MM.1S (cell line): Measurements from ENCODE around the gene L1CAM.

Experiments
- DNase-seq: peaks from one replicate; pipeline ENCODE4 v3.0.0-alpha.2; 2015
- H2AFZ ChIP-seq: fragments of 300-600 bp; sonication (generic); 2 replicates; pipeline ENCODE4 v1.6.0; 2016; ENCODE audit warnings: antibody characterized with exemption, low read length
- H3F3A ChIP-seq: fragments of 300-600 bp; sonication (generic); 2 replicates; pipeline ENCODE4 v1.6.1; 2016; ENCODE audit warnings: mild to moderate bottlenecking, antibody characterized with exemption, low read length, moderate library complexity, mixed read lengths; ENCODE audit not compliant: insufficient read depth
- H3K27ac ChIP-seq: fragments of 300-600 bp; sonication (generic); 2 replicates; pipeline ENCODE4 v1.5.1; 2016; ENCODE audit warnings: mild to moderate bottlenecking, low read length
- H3K27me3 ChIP-seq: fragments of 300-600 bp; sonication (generic); replicated peaks from 2 replicates; pipeline ENCODE4 v1.6.0; 2016; ENCODE audit warnings: low read length; ENCODE audit not compliant: insufficient read depth
- H3K36me3 ChIP-seq: fragments of 300-600 bp; sonication (generic); replicated peaks from 2 replicates; pipeline ENCODE4 v1.6.1; 2016; ENCODE audit warnings: mild to moderate bottlenecking, low read length, mixed read lengths; ENCODE audit not compliant: insufficient read depth
- H3K4me1 ChIP-seq: fragments of 300-600 bp; sonication (generic); 2 replicates; pipeline ENCODE4 v1.6.1; 2016; ENCODE audit warnings: low read length, mixed read lengths
- H3K4me2 ChIP-seq: fragments of 300-600 bp; sonication (generic); 2 replicates; pipeline ENCODE4 v1.6.0; 2016; ENCODE audit warnings: low read depth, low read length
- H3K4me3 ChIP-seq: fragments of 300-600 bp; sonication (generic); 2 replicates; pipeline ENCODE4 v1.5.1; 2016; ENCODE audit warnings: low read length, mixed read lengths
- H3K79me2 ChIP-seq: fragments of 300-600 bp; sonication (generic); 2 replicates; pipeline ENCODE4 v1.6.1; 2016; ENCODE audit warnings: mixed run types, low read length, mixed read lengths
- H3K9ac ChIP-seq: fragments of 300-600 bp; sonication (generic); 2 replicates; pipeline ENCODE4 v1.6.1; 2016; ENCODE audit warnings: low read length, mixed read lengths
- H3K9me2 ChIP-seq: fragments of 300-600 bp; sonication (generic); replicated peaks from 2 replicates; pipeline ENCODE4 v1.6.1; 2016; ENCODE audit warnings: mild to moderate bottlenecking, low read length, mixed read lengths; ENCODE audit not compliant: insufficient read depth
- H3K9me3 ChIP-seq: fragments of 300-600 bp; sonication (generic); replicated peaks from 2 replicates; pipeline ENCODE4 v1.6.1; 2016; ENCODE audit warnings: mild to moderate bottlenecking, low read length, mixed read lengths; ENCODE audit not compliant: insufficient read depth
- H4K20me1 ChIP-seq: fragments of 300-600 bp; sonication (generic); 2 replicates; pipeline ENCODE4 v1.6.1; 2016; ENCODE audit warnings: mild to moderate bottlenecking, low read length, moderate library complexity, mixed read lengths; ENCODE audit not compliant: insufficient read depth
- EZH2 ChIP-seq: fragments of 300-600 bp; sonication (generic); optimal IDR thresholded peaks from 2 replicates; pipeline ENCODE3; 2017; ENCODE audit warnings: low read depth, mild to moderate bottlenecking, antibody characterized with exemption, low read length, mixed read lengths
- EZH2phosphoT487 ChIP-seq: fragments of 300-600 bp; sonication (generic); IDR thresholded peaks from 2 replicates; pipeline ENCODE4 v1.6.1; 2018; ENCODE audit warnings: antibody characterized with exemption, low read length
- TF ChIP-seq, protein P1 (sequence below): fragments of 300-600 bp; sonication (generic); IDR thresholded peaks from 2 replicates; pipeline ENCODE4 v1.5.1; 2016; ENCODE audit warnings: antibody characterized with exemption, low read length, mixed read lengths

Gene L1CAM

DNA sequence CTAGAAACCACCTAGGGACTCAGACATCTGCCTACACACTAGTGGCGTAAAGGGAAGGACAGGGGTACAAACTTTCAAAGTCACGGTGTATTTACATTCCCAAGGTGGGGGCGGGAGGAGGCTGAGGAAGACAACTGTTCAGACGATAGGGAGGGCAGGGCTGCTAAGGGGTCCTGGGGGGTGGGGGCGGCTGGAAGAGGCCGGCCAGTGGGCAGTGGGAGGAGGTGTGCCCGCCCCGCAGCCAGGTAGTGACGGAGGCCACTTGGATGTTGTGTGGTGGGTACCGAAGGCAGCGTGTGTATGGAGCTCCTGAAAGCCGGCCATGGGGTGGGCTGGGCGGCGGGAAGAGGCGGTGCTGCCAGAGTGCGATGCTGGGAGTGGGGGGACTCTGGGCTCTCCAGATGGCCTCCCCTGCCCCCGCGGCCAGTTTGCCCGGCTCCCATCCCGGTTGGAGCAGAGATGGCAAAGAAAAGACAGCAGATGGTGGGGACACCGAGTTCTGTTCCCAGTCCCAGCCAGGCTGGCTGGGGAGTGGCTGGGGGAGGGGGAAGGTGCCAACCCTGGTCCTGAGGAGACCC lies 24.2 kb downstream of the L1CAM start:
- Histone ChIP-seq H3K36me3 (no peaks in the 10 kb centered on the region), H2AFZ (no peak overlapping the region), H4K20me1 (no peaks in the 10 kb centered on the region), H3K9me2 (no peaks in the 10 kb centered on the region), H3K27ac (no peak overlapping the region), H3K79me2 (no peaks in the 10 kb centered on the region), H3K4me1 (no peaks in the 10 kb centered on the region), H3K4me3 (no peak overlapping the region), H3K4me2 (no peak overlapping the region), H3K27me3 (peaks cover 67% of the 10 kb centered on the region), H3K9me3 (no peaks in the 10 kb centered on the region), H3K9ac (no peak overlapping the region), H3F3A (no peaks in the 10 kb centered on the region)
- TF ChIP-seq, protein P1, sequence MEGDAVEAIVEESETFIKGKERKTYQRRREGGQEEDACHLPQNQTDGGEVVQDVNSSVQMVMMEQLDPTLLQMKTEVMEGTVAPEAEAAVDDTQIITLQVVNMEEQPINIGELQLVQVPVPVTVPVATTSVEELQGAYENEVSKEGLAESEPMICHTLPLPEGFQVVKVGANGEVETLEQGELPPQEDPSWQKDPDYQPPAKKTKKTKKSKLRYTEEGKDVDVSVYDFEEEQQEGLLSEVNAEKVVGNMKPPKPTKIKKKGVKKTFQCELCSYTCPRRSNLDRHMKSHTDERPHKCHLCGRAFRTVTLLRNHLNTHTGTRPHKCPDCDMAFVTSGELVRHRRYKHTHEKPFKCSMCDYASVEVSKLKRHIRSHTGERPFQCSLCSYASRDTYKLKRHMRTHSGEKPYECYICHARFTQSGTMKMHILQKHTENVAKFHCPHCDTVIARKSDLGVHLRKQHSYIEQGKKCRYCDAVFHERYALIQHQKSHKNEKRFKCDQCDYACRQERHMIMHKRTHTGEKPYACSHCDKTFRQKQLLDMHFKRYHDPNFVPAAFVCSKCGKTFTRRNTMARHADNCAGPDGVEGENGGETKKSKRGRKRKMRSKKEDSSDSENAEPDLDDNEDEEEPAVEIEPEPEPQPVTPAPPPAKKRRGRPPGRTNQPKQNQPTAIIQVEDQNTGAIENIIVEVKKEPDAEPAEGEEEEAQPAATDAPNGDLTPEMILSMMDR, result no peak
- TF ChIP-seq EZH2 (no peak), EZH2phosphoT487 (no peak)
- no peak for DNase-seq

DNA sequence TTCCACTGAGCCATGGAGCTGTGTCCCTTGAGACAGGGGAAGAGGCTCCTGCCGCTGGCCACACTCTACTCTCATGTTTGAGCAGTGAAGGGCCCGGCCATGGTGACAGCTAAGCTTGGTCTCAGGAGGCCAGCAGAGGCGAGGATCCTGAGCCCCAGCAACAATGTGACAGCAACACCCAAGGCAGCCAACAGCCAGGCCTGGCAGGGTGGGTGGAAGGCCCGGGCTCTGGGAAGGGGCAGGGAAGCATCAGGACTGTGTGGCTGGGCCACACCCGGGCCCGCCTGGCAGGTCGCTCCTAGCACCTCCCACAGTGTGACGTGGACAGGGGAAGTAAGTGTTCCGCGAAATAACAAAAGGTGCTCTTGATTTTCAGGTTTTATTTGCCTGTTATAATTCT lies 24.8 kb downstream of the L1CAM start:
- H3K4me1 ChIP-seq, result no peaks in the 10 kb centered on the region
- peaks cover 66% of the 10 kb centered on the region for H3K27me3 ChIP-seq
- no peak overlapping the region for H3K9ac ChIP-seq
- no peak overlapping the region for H3K4me2 ChIP-seq
- H2AFZ ChIP-seq, result no peak overlapping the region
- no peaks in the 10 kb centered on the region for H3K79me2 ChIP-seq
- no peak for DNase-seq
- no peaks in the 10 kb centered on the region for H3K9me2 ChIP-seq
- H3K9me3 ChIP-seq, result no peaks in the 10 kb centered on the region
- H3K27ac ChIP-seq, result no peak overlapping the region
- H3K4me3 ChIP-seq, result no peak overlapping the region
- no peaks in the 10 kb centered on the region for H3K36me3 ChIP-seq
- H4K20me1 ChIP-seq, result no peaks in the 10 kb centered on the region
- H3F3A ChIP-seq, result no peaks in the 10 kb centered on the region
- no peak for TF ChIP-seq EZH2
- TF ChIP-seq EZH2phosphoT487, result no peak
- TF ChIP-seq, protein P1, result no peak

DNA sequence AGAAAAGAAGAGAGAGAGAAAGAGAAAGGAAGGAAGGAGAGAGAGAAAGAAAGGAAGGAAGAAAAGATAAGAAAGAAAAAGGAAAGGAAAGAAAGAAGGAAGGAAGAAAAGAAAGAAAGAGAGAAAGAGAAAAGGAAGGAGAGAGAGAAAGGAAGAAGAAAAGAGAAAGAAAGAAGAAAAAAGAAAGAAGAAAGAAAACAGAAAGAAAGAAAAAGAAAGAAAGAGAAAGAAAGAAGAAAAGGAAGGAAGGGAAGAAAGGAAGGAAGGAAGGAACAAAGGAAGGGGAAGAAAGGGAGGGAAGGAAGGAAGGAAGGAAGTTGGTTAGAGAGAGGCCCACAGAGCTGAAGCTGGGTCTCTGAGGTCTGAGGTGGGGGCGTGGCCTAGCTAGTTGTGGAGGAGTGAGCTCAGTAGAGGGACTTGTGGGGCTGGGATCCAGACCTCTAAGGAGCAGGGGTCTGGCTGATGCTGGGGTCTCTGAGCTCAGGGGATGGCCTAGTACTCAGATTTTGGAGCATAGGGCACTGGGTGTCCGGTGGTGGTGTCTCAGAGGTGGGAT lies 28.5 kb downstream of the L1CAM start:
- Histone ChIP-seq H3K4me2 (no peak overlapping the region), H3K27me3 (peaks cover 41% of the 10 kb centered on the region), H3K9ac (no peak overlapping the region), H3K27ac (no peak overlapping the region), H3K79me2 (no peaks in the 10 kb centered on the region), H3K4me3 (no peak overlapping the region), H3K36me3 (no peaks in the 10 kb centered on the region), H3K9me2 (no peaks in the 10 kb centered on the region), H4K20me1 (no peaks in the 10 kb centered on the region), H3K4me1 (no peaks in the 10 kb centered on the region), H3K9me3 (no peaks in the 10 kb centered on the region), H2AFZ (no peak overlapping the region), H3F3A (no peaks in the 10 kb centered on the region)
- DNase-seq, result no peak
- no peak for TF ChIP-seq EZH2
- no peak for TF ChIP-seq EZH2phosphoT487
- TF ChIP-seq, protein P1, result no peak
